CD4-positive, alpha-beta T cell treated with Interleukin-2 at 100 ng/mL for 4 hours (primary cell): Measurements from ENCODE around the gene ANXA8L1.
"Not testable (repeated sequence)": the region's sequence is repeated elsewhere in the genome, so short reads cannot be mapped to it uniquely, and the experiment has no call there.

Experiments used
- DNase-seq: peaks from one replicate; pipeline ENCODE4 v3.0.0-alpha.2; 2020; ENCODE audit warnings: low spot score

The ANXA8L1 gene, protein sequence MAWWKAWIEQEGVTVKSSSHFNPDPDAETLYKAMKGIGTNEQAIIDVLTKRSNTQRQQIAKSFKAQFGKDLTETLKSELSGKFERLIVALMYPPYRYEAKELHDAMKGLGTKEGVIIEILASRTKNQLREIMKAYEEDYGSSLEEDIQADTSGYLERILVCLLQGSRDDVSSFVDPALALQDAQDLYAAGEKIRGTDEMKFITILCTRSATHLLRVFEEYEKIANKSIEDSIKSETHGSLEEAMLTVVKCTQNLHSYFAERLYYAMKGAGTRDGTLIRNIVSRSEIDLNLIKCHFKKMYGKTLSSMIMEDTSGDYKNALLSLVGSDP

DNA sequence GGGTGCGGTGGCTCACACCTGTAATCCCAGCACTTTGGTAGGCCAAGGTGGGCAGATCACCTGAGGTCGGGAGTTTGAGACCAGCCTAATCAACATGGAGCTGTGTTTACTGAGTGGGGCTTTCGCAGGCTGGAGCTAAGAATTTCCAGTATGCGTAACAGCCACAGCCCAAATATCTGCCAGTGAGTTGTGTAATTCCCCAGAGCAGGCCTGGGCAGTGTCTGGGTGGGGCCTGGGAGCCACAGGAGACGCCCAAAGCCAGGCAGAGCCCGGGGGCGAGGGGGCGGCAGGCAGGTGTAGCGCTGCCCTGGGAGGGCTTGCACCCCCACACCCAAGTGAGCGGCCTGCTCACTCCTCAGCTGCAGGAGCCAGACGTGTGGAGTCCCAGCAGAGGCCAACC is at the start of gene ANXA8L1:
Gene ANXA8L1, plus strand, starts transcription at position 371 of the 400 bp plus-strand sequence. CDS start 76 bp downstream, outside the sequence.
- DNase-seq: not testable (repeated sequence)

DNA sequence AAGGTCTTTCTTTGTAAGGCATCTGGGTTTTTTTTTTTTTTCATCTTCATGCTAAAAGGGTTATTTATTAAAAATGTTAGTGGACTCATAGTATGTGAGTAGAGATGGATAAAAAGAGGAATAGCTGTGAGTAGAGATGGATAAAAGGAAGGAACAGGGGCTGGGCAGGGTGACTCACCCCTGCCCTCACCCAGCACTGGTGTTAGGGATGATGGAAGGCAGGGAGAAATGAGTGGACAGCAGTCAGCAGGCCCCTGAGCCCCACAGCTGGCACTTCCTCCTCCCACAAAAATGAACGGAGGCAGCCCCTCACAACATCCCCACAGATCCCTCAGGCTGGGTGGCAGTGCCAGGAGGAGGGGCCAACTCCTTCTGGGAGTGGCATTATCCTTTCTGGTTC is 49.5 kb upstream of the ANXA8L1 start:
- DNase-seq: no peak

- no peak for DNase-seq
Measured at GRCh38 chr10:46326971-46327370, 48.6 kb upstream of the ANXA8L1 start.

- DNase-seq: no peak
Measured at GRCh38 chr10:46327685-46328084, 47.9 kb upstream of the ANXA8L1 start.

DNA sequence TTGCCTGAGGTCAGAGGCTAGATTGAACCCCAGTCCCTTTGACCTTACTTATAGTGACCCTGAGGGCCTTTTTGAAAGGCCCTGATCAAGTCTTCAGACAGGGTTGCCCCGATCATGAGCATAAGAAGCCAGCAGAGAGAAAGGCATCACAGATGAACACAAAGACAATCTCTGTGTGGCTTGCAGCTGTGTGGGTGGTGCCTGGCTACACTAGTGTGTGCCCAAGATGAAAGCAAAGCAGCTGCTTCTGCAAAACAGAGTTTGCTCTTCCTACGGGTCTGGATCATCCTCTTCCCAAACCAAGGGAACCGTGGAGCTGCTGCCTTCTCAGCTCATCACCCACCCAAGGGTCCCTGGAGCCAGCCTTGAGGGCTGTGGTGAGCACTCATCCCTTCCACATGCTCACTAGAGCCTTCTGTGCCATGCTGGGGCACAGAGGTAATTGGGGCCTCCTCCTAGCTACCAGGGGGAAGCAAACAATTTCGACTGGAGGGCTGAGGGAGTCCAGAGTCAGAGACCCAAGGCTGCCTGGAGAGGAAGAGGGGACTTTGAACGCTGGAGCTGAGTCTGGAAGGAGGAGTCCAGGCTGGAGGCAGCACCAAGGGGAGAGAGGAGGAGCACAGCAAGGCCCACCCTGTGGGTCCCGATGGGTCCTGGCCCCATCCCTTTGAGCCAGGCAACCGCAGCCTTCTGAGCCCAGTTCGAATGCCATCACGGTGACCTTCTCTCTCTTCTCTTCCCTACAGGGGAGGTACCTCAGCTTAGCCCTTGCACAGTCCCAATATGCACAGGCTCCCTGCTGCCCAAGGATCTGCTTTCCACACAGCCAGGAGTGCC is 46.5 kb upstream of the ANXA8L1 start:
- DNase-seq: no peak

GRCh38 chr10:46329690-46330016 is 45.9 kb upstream of the ANXA8L1 start:
- DNase-seq: no peak

- no peak for DNase-seq
Measured at GRCh38 chr10:46330894-46331293, 44.7 kb upstream of the ANXA8L1 start.

DNA sequence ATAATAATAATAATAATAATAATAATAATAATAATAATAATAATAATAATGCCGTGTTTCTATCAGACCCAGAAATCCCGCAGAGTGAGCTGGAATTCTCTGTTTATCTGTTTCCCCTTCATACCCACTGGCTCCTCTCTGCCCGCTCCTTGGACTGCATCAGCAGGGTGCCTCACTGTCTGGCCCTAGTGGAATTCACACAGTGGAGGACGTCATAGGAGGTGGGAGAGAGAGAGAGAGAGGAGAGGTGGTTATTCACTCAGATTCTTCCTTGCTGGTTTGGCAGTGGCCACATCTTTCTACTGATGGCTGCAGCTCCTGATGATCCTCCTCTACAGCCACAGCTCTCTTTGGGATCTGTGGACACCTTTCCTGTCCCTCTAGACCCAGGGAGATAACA is 10.1 kb upstream of the ANXA8L1 start:
- not testable (repeated sequence) for DNase-seq

- not testable (repeated sequence) for DNase-seq
Measured at GRCh38 chr10:46367209-46367608, 8.4 kb upstream of the ANXA8L1 start.

DNA sequence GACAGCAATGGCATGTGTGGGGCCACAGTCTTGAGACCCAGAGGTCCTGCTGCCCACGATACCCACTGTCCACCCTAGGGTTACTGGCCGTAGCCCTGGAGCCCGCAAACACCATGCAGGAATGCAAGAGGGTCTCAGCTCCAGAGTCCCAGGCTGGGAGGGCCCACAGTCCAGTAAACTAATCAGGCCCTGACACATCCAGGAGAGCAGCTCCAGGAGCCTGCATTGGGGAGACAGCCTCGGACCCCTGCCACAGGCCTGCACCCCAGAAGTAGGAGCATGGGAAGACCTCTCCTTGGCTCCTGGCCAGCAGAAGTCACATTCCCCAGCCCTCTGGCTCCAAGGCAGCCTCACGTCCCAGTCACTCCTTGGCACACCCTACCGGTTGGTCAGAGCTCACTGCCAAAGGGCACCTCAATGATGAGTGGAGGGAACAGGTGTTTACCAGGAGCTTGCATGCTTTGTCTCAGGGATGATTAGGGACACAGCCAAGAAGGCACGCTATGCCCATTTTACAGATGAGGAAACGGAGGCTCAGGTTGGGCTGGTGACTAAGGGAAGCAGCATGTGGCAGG is 7.8 kb upstream of the ANXA8L1 start:
- not testable (repeated sequence) for DNase-seq

DNA sequence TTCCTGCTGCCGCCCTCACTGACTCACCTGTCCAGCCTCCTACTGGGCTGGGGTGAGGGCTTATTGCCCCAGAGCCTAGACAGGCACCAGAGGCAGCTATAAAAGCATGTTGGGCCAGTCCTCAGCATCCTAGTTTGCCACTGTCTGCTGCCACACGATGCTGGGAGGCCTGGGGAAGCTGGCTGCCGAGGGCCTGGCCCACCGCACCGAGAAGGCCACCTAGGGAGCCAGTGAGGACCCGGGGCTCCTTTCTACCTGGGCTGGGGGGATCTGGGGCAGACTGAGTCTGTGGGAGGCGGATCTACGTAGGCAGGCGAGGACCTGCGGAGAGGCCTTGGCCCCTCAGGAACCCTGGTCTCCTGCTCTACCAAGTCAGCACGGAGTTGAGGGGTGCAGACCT is 6.6 kb upstream of the ANXA8L1 start:
- not testable (repeated sequence) for DNase-seq

DNA sequence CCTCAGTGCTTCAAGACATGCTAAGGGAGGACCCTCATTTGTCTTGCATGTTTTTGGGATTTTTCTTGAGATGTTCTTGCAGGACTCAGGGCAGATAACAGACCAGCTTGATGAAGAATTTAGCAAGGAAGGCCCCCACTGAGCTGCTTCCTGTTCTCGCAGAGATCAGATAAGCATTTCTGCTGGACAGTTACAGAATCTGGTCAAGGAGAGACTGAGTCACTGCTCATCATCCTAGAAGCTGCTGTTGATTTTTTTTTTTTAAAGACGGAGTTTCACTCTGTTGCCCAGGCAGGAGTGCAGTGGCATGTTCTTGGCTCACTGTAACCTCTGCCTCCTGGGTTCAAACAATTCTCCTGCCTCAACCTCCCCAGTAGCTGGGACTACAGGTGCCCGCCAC is 1.2 kb upstream of the ANXA8L1 start:
- not testable (repeated sequence) for DNase-seq

GRCh38 chr10:46377022-46377421 is 1.4 kb downstream of the ANXA8L1 start:
- DNase-seq: not testable (repeated sequence)

GRCh38 chr10:46377651-46378050 is 2.1 kb downstream of the ANXA8L1 start:
- not testable (repeated sequence) for DNase-seq

GRCh38 chr10:46378108-46378507 is 2.5 kb downstream of the ANXA8L1 start:
- not testable (repeated sequence) for DNase-seq

GRCh38 chr10:46379233-46379848 is 3.8 kb downstream of the ANXA8L1 start:
- not testable (repeated sequence) for DNase-seq

- not testable (repeated sequence) for DNase-seq
Measured at GRCh38 chr10:46385858-46386257, 10.3 kb downstream of the ANXA8L1 start.

DNA sequence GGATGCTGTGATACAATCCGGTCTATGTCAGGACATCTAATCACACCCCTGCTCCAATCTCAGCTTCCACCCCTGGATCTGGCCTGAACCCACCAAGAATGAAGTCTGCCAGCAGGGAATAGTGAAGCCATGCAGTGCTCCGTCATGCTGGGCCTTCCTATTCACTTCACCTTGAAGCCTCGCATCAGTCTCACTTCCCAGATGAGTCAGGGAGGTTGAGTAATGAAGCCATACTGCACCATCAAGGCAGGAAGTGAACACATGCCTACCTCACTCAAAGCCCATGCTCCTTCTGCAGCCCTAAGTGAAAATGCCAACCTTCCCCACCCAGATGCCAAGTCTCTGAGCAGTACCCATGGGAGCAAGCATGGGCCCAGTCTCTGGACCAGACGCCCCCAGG is 11.1 kb downstream of the ANXA8L1 start:
- not testable (repeated sequence) for DNase-seq

DNA sequence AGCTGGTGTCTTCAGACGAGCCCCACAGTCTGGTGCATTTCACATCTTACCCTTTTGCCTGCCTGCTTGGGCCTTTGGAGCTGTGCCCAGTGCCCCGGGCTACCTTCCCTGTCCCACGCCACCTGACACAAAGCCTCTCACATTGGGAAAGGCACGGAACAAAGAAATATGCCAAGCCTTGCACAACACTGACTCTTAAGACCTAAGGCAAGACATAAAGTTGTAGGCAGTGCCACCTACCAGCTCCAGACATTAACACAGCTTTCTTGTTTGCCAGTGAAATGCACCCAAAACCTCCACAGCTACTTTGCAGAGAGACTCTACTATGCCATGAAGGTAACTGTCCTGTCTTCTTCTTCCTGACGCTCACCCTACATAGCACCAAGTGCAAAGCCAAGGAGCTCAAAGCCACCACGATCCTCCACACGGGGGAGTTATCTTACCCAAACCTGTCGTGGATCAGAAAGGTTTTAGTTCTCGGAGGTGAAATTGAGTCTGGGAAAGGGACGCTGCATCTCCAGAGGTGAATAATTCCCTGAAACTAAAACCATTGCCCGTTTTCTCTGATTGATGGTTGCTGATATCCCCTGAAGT is 11.8 kb downstream of the ANXA8L1 start:
- not testable (repeated sequence) for DNase-seq

- DNase-seq: not testable (repeated sequence)
Measured at GRCh38 chr10:46391422-46391821, 15.8 kb downstream of the ANXA8L1 start.

DNA sequence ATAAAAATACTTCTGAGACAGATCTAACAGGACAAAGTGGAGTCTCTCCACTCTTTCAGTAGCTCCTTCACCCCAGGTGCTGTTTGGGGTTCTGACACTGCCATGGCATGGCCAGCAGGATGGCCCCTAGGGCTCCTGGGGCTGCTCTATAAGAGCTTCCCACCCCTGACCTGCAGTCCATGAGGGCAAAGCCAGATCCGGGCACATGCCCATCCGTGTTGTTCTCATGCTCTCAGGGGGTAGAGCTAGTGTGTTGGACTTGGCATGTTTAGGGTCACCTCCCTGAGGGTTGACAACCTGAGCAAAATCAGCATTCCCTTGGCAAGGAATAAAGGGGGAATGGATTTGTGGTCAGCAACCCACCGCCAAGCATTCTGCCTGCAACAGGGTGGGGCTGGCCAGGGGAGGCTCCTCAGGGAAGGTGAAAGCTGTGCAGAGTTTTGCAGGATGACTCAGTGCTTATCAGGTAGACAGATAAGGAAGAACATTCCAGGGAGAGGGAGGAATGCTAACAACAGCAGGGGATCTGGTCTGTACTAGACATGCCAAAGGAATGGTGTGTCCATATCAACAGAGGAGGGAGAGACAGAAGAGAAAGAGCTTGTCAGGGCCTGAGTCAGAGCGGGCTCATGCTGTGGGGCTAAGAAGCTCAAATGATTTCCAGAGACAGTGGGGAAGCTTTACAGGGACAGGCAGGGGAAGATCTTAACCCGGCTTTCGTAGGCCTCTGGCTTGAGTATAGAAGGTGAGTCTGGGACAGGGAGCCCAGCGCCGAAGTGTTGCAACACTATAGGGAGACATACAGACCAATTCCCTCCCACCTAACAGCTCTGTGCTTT is 21.1 kb downstream of the ANXA8L1 start:
- not testable (repeated sequence) for DNase-seq
